ENCODE data around the gene VSX2.
"Not testable (repeated sequence)": the region's sequence is repeated elsewhere in the genome, so short reads cannot be mapped to it uniquely, and the experiment has no call there.

VSX2 gene

DNA sequence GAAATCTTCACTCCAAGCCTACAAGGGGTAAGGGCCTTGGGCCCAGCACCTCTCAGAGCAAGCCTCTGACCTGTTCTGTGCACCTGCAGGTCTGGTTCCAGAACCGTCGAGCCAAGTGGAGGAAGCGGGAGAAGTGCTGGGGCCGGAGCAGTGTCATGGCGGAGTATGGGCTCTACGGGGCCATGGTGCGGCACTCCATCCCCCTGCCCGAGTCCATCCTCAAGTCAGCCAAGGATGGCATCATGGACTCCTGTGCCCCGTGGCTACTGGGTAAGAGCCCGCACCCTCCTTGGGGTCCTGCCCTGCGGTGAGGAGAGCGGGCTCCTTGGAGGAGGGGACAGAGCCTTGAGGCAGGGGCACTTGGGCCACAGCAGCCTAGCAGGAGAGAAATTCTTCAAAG lies 20.3 kb downstream of the VSX2 start:
- H3K36me3 Mint-ChIP-seq = no peaks in the 10 kb centered on the region
- peaks cover 12% of the 10 kb centered on the region for H3K4me1 Mint-ChIP-seq
- no peak for DNase-seq
- CTCF ChIA-PET = interaction anchor here (1.1 to 1.5 kb wide), 4 partner anchors 18 to 148 kb away, joined by 3 to 4 read pairs (median 3); no protein-coding TSS in a partner anchor
- no peak overlapping the region for H3K27ac Mint-ChIP-seq
- peaks cover 52% of the 10 kb centered on the region for H3K27me3 Mint-ChIP-seq
- no peaks in the 10 kb centered on the region for H3K9me3 Mint-ChIP-seq
- H3K4me3 Mint-ChIP-seq = no peak overlapping the region

DNA sequence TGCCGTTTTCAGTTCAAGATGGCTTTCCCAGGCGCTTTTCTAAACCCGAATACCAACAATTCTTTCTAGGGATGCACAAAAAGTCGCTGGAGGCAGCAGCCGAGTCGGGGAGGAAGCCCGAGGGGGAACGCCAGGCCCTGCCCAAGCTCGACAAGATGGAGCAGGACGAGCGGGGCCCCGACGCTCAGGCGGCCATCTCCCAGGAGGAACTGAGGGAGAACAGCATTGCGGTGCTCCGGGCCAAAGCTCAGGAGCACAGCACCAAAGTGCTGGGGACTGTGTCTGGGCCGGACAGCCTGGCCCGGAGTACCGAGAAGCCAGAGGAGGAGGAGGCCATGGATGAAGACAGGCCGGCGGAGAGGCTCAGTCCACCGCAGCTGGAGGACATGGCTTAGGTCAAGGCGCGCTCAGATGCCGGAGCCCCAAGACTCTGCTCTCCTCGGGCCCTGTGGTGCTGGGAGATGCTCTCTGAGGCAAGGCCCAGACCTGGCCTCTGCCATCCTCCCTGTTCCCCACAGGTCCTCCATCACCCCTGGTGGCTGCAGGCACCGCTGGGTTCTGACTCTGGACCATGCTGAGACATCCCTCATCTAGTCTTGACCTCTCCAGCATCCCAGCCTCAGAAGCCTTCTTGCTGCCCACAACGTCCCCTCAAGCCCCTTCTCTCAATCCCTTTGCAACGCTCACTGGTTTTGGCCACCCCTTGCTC lies 21.4 kb downstream of the VSX2 start:
- H3K4me3 Mint-ChIP-seq = no peak overlapping the region
- H3K9me3 Mint-ChIP-seq = no peaks in the 10 kb centered on the region
- no peak overlapping the region for H3K27ac Mint-ChIP-seq
- CTCF ChIA-PET = no interaction called here
- H3K4me1 Mint-ChIP-seq = peaks cover 12% of the 10 kb centered on the region
- H3K36me3 Mint-ChIP-seq = no peaks in the 10 kb centered on the region
- no peak for DNase-seq
- peaks cover 47% of the 10 kb centered on the region for H3K27me3 Mint-ChIP-seq

DNA sequence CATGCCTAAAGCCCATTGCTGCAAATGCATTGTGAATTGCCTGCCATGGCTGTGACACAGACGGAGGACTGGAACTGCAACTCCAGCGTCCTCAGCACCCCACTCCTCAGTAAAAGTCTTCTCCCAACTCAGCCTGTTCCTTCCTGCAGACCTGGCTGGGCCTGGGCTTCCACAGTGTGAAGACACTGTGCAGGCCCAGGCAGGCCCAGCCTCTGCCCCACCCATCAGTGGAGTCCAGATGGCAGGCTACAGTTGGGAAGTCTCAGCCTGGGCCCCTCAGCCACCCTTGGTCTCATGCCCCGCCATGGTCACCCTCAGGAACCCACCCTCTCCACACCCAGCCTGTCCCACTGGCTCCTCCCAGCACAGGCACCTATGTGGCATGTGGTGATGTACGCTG lies 22.0 kb downstream of the VSX2 start:
- Mint-ChIP-seq H3K4me1 (peaks cover 12% of the 10 kb centered on the region), H3K36me3 (no peaks in the 10 kb centered on the region), H3K27ac (no peak overlapping the region), H3K4me3 (no peak overlapping the region), H3K27me3 (peaks cover 52% of the 10 kb centered on the region), H3K9me3 (no peaks in the 10 kb centered on the region)
- DNase-seq = no peak
- CTCF ChIA-PET = no interaction called here

DNA sequence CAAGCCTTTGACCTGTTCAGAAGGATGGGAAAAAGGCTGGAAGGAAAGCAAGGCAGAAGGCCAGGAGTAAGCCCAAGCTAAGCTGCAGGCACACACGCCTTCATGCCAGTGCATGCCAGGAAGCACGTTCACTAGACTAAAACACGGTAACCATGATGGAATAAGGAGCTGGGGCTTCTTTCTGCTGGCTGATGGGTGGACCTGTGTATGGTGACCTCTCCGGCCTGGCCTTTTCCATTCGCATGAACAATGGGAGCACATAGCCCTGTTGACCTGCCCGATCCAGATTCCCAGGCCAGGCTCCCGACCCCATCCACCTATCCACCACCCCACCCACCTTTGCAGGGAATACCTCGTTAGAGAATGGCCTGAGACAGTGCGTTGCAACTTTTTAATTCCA lies 22.8 kb downstream of the VSX2 start:
- Mint-ChIP-seq H3K4me3 (no peak overlapping the region), H3K36me3 (no peaks in the 10 kb centered on the region)
- CTCF ChIA-PET = no interaction called here

DNA sequence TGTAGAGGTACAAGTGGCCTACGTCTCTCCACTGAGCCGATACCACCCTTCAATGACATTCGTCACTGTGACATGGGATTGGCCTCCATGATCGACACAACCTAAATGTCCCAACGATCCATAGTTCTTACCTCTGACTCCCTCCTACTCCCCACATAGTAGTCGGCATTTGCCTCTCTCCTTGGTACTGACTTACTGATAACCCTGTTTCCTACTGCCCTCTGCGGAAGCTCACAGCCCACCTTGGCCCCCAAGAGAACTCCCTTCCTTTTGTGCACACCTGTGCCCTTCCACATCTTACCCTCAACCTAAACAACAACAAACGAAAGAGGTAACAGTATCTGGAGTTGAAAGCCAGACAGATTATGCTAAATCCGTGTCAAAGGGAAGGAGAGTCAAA lies 23.9 kb downstream of the VSX2 start:
- DNase-seq = no peak
- H3K27ac Mint-ChIP-seq = no peak overlapping the region
- no peaks in the 10 kb centered on the region for H3K36me3 Mint-ChIP-seq
- CTCF ChIA-PET = no interaction called here
- peaks cover 46% of the 10 kb centered on the region for H3K27me3 Mint-ChIP-seq
- H3K4me1 Mint-ChIP-seq = peaks cover 2% of the 10 kb centered on the region
- no peak overlapping the region for H3K4me3 Mint-ChIP-seq
- H3K9me3 Mint-ChIP-seq = no peaks in the 10 kb centered on the region

More for the DNA sequence above, 22.8 kb downstream of the VSX2 start:
- peaks cover 47% of the 10 kb centered on the region for H3K27me3 Mint-ChIP-seq
- no peak overlapping the region for H3K27ac Mint-ChIP-seq
- DNase-seq = no peak
- H3K9me3 Mint-ChIP-seq = no peaks in the 10 kb centered on the region
- H3K4me1 Mint-ChIP-seq = peaks cover 6% of the 10 kb centered on the region

DNA sequence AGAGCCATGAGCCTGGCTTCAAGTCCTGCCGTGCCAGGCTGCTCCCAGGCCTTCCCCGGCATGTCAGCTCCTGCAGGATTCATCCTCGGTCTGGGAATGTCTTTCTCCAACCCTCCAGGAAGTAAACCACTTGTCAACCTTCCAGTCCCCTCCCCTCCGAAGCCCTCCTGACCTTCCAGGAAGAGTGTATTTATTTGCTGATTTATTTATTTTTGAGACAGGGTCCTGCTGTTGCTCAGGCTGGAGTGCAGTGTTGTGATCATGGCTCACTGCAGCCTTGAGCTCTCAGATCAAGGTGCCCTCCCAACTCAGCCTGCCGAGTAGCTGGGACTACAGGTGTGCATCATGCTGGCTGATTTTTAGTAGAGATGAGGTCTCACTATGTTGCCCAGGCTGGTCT lies 24.7 kb downstream of the VSX2 start:
- Mint-ChIP-seq H3K4me1 (no peaks in the 10 kb centered on the region), H3K27ac (no peak overlapping the region), H3K4me3 (no peak overlapping the region), H3K27me3 (peaks cover 46% of the 10 kb centered on the region), H3K36me3 (no peaks in the 10 kb centered on the region), H3K9me3 (no peaks in the 10 kb centered on the region)
- CTCF ChIA-PET = no interaction called here
- DNase-seq = no peak

DNA sequence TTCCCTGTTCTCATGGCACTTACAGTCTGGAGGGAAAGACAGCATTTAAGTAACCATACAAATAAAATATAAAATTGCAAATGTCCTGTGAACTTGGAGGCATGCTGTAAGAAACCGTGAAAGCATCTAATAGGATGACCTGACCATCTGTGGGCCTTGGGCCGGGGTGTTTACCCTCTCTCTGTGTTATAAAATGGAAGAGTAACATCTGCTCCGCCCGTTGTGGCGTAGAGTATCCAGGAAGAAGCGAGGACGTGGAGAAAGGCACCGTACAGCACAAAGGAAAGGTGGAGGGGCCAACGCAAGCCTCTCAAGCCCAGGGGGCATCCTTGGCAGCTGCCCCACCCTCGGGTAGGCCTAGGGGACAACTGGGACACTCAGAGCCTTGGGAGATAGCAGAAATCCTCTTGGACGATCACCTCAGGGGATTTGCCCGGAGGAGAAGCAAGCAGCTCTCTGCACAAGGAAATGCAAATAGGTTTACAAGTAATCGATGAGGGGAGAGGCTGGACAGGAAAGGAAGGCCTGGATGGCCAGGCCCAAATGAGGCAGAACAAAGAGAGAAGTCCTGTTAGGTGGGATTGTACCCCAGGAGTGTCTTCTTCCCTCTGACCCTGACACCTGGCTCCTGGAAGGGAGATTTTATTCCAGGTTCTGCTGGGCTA lies 26.2 kb downstream of the VSX2 start:
- CTCF ChIA-PET = no interaction called here
- Mint-ChIP-seq H3K27ac (no peak overlapping the region), H3K36me3 (no peaks in the 10 kb centered on the region), H3K27me3 (peaks cover 36% of the 10 kb centered on the region), H3K4me1 (no peaks in the 10 kb centered on the region), H3K4me3 (no peak overlapping the region), H3K9me3 (no peaks in the 10 kb centered on the region)
- no peak for DNase-seq

DNA sequence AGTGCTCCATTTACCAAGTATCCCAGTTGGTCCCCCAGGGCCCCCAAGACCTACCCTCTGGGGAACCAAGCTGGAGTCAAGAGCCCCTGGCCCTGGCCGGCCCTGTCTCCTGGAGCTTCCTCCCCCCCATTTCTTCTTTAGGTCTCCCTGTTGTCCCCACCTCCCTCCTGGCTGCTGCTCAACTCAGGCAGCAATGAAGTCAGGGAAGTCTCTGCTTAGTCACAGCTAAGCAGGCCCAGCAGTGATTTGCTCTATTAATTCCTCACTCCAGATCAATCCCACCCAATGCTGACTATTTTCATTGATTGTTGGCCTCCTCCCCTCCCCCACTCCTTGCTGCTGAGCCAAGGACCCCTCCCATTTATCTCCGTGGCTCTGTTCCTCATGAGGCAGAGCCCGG lies 28.3 kb downstream of the VSX2 start:
- Mint-ChIP-seq H3K27me3 (peaks cover 38% of the 10 kb centered on the region), H3K9me3 (no peaks in the 10 kb centered on the region), H3K4me1 (no peaks in the 10 kb centered on the region), H3K27ac (no peak overlapping the region), H3K36me3 (no peaks in the 10 kb centered on the region), H3K4me3 (no peak overlapping the region)
- CTCF ChIA-PET = interaction anchor here (0.9 to 1.0 kb wide), 2 partner anchors 10 to 48 kb away, joined by 3 read pairs; no protein-coding TSS in a partner anchor
- DNase-seq = no peak

DNA sequence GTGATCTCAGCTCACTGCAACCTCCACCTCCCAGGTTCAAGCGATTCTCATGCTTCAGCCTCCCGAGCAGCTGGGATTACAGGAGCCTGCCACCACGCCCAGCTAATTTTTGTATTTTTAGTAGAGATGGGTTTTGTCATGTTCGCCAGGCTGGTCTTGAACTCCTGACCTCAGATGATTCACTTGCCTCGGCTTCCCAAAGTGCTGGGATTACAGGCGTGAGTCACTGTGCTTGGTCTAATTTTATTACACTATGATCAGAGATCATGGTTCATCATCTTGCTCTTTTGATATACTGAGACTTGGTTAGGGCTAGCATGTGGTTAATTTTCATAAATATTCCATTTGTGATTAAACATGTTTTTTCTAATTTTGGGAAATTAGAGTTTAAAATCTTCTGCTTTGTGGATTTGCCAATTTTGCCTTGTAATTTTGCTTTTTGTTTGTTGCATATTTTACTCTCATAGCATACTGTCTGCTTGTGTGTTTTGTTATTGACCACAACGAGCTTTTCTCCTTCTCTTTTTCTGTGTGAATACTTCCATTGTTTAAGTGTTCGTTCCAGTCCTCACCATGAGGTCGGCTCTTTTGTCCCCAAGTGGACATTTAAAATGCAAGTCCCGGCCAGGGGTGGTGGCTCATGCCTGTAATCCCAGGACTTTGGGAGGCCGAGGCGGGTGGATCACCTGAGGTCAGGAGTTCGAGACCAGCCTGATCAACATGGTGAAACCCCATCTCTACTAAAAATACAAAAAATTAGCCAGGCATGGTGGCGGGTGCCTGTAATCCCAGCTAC lies 31.3 kb downstream of the VSX2 start:
- CTCF ChIA-PET, H3K27ac Mint-ChIP-seq, H3K4me1 Mint-ChIP-seq, H3K9me3 Mint-ChIP-seq, DNase-seq, H3K36me3 Mint-ChIP-seq, H3K4me3 Mint-ChIP-seq: not testable (repeated sequence)
- H3K27me3 Mint-ChIP-seq = peaks cover 37% of the 10 kb centered on the region

DNA sequence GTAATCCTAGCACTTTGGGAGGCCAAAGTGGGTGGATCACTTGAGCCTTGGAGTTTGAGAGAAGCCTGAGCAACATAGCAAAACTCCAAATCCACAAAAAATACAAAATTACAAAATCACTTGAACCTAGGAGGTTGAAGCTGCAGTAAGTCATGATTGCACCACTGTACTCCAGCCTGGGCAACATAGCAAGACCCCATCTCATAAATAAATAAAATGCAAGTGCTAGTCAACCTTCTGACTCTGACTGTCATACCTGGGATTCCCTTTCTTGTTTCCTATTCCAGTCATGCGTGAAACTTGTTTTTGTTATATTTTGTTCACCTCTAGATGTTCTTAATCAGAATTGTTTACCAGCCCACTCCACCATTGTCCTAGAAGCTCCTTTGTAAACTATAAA lies 32.1 kb downstream of the VSX2 start:
- H3K4me1 Mint-ChIP-seq = no peaks in the 10 kb centered on the region
- H3K36me3 Mint-ChIP-seq = no peaks in the 10 kb centered on the region
- H3K9me3 Mint-ChIP-seq = no peaks in the 10 kb centered on the region
- H3K27me3 Mint-ChIP-seq = peaks cover 32% of the 10 kb centered on the region
- no peak for DNase-seq
- CTCF ChIA-PET = no interaction called here
- no peak overlapping the region for H3K27ac Mint-ChIP-seq
- H3K4me3 Mint-ChIP-seq = no peak overlapping the region

DNA sequence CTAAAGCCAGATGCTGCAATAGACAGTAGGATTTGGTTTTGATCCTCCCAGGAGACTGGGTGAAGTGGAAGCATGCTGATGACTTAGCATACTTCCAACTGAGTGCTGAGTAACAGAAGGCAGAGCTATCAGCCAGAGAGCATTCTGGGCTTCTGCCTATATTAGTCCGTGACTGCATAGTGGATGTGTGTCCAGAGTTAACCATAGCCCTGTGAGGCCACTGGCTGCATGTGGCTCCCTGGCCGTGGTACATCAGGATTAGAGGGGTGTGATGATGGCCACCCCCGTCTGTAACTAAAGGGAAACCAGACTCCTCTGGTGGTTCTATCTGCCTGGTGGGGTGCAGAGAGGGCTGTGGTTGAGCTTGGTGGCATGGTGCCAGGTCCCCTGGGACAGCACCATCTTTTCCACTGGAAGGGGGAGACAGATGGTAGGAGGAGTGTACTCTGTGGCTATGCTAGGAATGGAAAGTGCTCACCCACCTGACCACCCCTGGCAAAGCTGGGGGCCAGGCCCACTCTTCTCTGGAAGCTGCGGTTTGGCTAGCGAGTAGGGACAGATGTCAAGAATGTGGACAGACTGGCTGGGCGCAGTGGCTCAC lies 36.1 kb downstream of the VSX2 start:
- Mint-ChIP-seq H3K36me3 (no peaks in the 10 kb centered on the region), H3K4me1 (no peaks in the 10 kb centered on the region), H3K27me3 (peaks cover 25% of the 10 kb centered on the region), H3K4me3 (no peak overlapping the region), H3K27ac (no peak overlapping the region), H3K9me3 (peaks cover 6% of the 10 kb centered on the region)
- CTCF ChIA-PET = no interaction called here
- no peak for DNase-seq

DNA sequence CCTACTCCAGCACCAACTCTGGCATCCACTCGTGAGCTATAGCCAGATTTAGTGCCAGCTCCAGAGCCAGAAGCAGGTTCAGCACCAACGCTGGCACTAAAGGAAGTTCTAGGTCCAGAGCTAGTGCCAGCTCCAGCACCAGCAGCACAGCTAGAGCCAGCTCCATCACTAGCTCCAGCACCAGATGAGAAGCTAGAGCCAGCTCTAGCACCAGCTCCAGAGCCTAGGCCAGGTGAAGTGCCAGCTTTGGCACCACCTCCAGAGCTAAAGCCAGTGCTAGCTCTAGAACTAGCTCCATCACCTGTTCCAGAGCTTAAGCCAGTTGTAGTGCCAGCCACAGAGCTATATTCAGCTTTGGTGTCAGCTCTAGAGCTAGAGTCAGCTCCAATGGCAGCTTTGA lies 38.8 kb downstream of the VSX2 start:
- H3K36me3 Mint-ChIP-seq = peaks cover 4% of the 10 kb centered on the region
- CTCF ChIA-PET = interaction anchor here (1.1 to 1.2 kb wide), 3 partner anchors 9 to 22 kb away, joined by 3 read pairs; no protein-coding TSS in a partner anchor
- peaks cover 21% of the 10 kb centered on the region for H3K27me3 Mint-ChIP-seq
- peaks cover 8% of the 10 kb centered on the region for H3K9me3 Mint-ChIP-seq
- H3K4me3 Mint-ChIP-seq = no peak overlapping the region
- H3K27ac Mint-ChIP-seq = no peak overlapping the region
- DNase-seq = no peak
- no peaks in the 10 kb centered on the region for H3K4me1 Mint-ChIP-seq

DNA sequence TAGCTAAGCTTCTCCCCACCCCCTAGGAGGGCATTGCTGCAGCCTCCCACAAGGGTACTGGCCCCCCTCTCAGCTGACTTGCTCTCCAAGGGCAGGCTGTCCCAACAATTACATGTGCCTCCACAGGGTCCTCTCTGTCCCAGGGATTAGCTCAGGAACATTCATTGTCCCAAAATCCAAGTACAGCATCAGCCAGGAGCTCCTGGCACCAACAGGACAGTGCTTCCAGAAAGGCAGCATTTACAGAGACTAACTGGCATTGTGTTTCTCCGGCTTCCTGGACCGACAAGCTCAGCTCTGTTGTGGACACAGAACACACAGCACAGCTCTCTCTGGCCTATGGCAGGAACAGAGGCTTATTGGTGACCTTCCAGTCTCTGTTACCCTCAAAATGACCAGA lies 41.8 kb downstream of the VSX2 start:
- Mint-ChIP-seq H3K27ac (no peak overlapping the region), H3K9me3 (peaks cover 8% of the 10 kb centered on the region), H3K4me3 (no peak overlapping the region), H3K4me1 (no peaks in the 10 kb centered on the region), H3K36me3 (peaks cover 13% of the 10 kb centered on the region), H3K27me3 (peaks cover 16% of the 10 kb centered on the region)
- DNase-seq = no peak
- CTCF ChIA-PET = interaction anchor here (0.6 kb wide), 1 partner anchor 44 kb away, joined by 3 read pairs; no protein-coding TSS in a partner anchor

DNA sequence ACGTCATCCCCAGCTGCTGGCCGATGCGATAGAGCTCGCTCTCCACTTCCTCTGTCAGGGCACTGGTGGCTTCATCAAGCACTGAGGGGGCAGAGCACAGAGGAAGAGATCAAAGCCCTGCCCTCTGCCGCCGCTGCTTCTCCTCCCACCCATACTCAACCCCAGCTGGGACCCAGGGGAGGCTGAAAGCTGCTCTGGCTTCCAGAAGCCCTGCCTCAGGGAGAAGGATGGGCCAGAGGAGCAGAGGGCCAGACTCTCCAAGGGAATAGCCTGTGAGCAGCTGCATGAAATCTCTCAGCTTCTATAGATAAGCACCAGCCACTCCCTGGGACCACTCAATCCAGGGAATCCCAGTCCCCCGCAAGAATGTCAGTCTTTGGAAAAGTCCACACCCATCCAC lies 47.5 kb downstream of the VSX2 start:
- H3K27ac Mint-ChIP-seq = no peak overlapping the region
- CTCF ChIA-PET = no interaction called here

More for the DNA sequence above, 47.5 kb downstream of the VSX2 start:
- DNase-seq = no peak
- no peaks in the 10 kb centered on the region for H3K27me3 Mint-ChIP-seq
- no peaks in the 10 kb centered on the region for H3K9me3 Mint-ChIP-seq
- H3K4me3 Mint-ChIP-seq = no peak overlapping the region
- peaks cover 24% of the 10 kb centered on the region for H3K36me3 Mint-ChIP-seq
- H3K4me1 Mint-ChIP-seq = no peaks in the 10 kb centered on the region

Measured in activated naive CD4-positive, alpha-beta T cell treated with anti-CD3 and anti-CD28 coated beads, Interleukin-2, amount 10 ng/mL, durations not matched to agents 7 days and 5 days (primary cell).